ENCODE data around the gene TTC34. TPM values are rescaled to one million over a fixed set of nuclear protein-coding genes. Genes with fewer than 3 reads are reported as not detected.
"Not testable (repeated sequence)": the region's sequence is repeated elsewhere in the genome, so short reads cannot be mapped to it uniquely, and the experiment has no call there.

The TTC34 gene
- total RNA-seq, 4 donors from 2014 or later: 0.84 to 1.2 (median 1.0) TPM

- Histone ChIP-seq H3K4me3 (no peak overlapping the region), H3K27me3 (no peaks in the 10 kb centered on the region), H3K4me1 (no peaks in the 10 kb centered on the region), H3K9me3 (peaks cover 0 to 34% (median 5%) of the 10 kb centered on the region in 4 donors), H3K36me3 (no peaks in the 10 kb centered on the region), H3K27ac (no peak overlapping the region)
- TF ChIP-seq CTCF (IDR thresholded peaks at IDR 0.05) (no peak), EP300 (IDR thresholded peaks at IDR 0.05) (no peak), POLR2A (IDR thresholded peaks at IDR 0.05) (no peak)
- 17% methylated on average over 3 of the region's 3 CpGs; no CpG with 5 or more reads in 1 of the 2 donors for WGBS, 2 donors
- no peak for DNase-seq (ENCODE audit: low spot score in 2 of 2)
These were observed 23.3 kb downstream of the TTC34 start for GRCh38 chr1:2778220-2778592.

- Histone ChIP-seq H3K36me3 (no peaks in the 10 kb centered on the region), H3K9me3 (peaks cover 0 to 31% (median 5%) of the 10 kb centered on the region in 4 donors), H3K27ac (no peak overlapping the region), H3K4me1 (no peaks in the 10 kb centered on the region), H3K27me3 (no peaks in the 10 kb centered on the region), H3K4me3 (no peak overlapping the region)
- WGBS, 2 donors: 40 to 56% methylated on average over 8 to 9 of the region's 12 CpGs
- no peak for TF ChIP-seq EP300 (IDR thresholded peaks at IDR 0.05)
- TF ChIP-seq CTCF (IDR thresholded peaks at IDR 0.05): no peak
- TF ChIP-seq POLR2A (IDR thresholded peaks at IDR 0.05): no peak
- DNase-seq (ENCODE audit: low spot score in 2 of 2): no peak
These were observed 23.9 kb downstream of the TTC34 start for GRCh38 chr1:2777424-2778219.

GRCh38 chr1:2775333-2775732 lies 26.2 kb downstream of the TTC34 start:
- H3K4me3 ChIP-seq; H3K9me3 ChIP-seq; H3K27ac ChIP-seq; H3K36me3 ChIP-seq; H3K27me3 ChIP-seq; DNase-seq (ENCODE audit: low spot score in 2 of 2); H3K4me1 ChIP-seq: not testable (repeated sequence)
- WGBS, 2 donors: 76 to 90% methylated on average over 3 to 4 of the region's 4 CpGs

- H3K9me3 ChIP-seq; H3K36me3 ChIP-seq; DNase-seq (ENCODE audit: low spot score in 2 of 2); H3K27ac ChIP-seq; H3K4me1 ChIP-seq; H3K4me3 ChIP-seq; H3K27me3 ChIP-seq: not testable (repeated sequence)
- WGBS, 2 donors: 71 to 72% methylated on average over 5 to 6 of the region's 8 CpGs
These were observed 33.4 kb downstream of the TTC34 start for GRCh38 chr1:2768052-2768451.

- WGBS, 2 donors: 70 to 78% methylated on average over 7 to 8 of the region's 13 CpGs
- not testable (repeated sequence) for H3K4me1 ChIP-seq; DNase-seq (ENCODE audit: low spot score in 2 of 2); H3K27ac ChIP-seq; H3K4me3 ChIP-seq; H3K9me3 ChIP-seq; H3K27me3 ChIP-seq; H3K36me3 ChIP-seq
These were observed 42.1 kb downstream of the TTC34 start for GRCh38 chr1:2759433-2759832.

GRCh38 chr1:2757519-2757918 lies 44.0 kb downstream of the TTC34 start:
- not testable (repeated sequence) for H3K27ac ChIP-seq; H3K4me3 ChIP-seq; H3K9me3 ChIP-seq; H3K27me3 ChIP-seq; H3K4me1 ChIP-seq; H3K36me3 ChIP-seq; DNase-seq (ENCODE audit: low spot score in 2 of 2)
- 69% methylated on average over 5 of the region's 13 CpGs; no CpG with 5 or more reads in 1 of the 2 donors for WGBS, 2 donors

- 60% methylated on average over 4 of the region's 14 CpGs; no CpG with 5 or more reads in 1 of the 2 donors for WGBS, 2 donors
- H3K4me3 ChIP-seq; H3K27me3 ChIP-seq; H3K36me3 ChIP-seq; DNase-seq (ENCODE audit: low spot score in 2 of 2); H3K4me1 ChIP-seq; H3K27ac ChIP-seq: not testable (repeated sequence)
- H3K9me3 ChIP-seq: peaks cover 0 to 15% (median 0%) of the 10 kb centered on the region in 4 donors
These were observed 46.1 kb downstream of the TTC34 start for GRCh38 chr1:2755426-2755825.

GRCh38 chr1:2754597-2754996 lies 46.9 kb downstream of the TTC34 start:
- not testable (repeated sequence) for H3K4me3 ChIP-seq; H3K27me3 ChIP-seq; H3K4me1 ChIP-seq; H3K36me3 ChIP-seq; DNase-seq (ENCODE audit: low spot score in 2 of 2); H3K27ac ChIP-seq
- 70% methylated on average over 2 of the region's 10 CpGs; no CpG with 5 or more reads in 1 of the 2 donors for WGBS, 2 donors
- H3K9me3 ChIP-seq: peaks cover 0 to 19% (median 0%) of the 10 kb centered on the region in 4 donors

- H3K36me3 ChIP-seq; H3K27ac ChIP-seq; DNase-seq (ENCODE audit: low spot score in 2 of 2); H3K4me1 ChIP-seq; H3K27me3 ChIP-seq; H3K4me3 ChIP-seq: not testable (repeated sequence)
- H3K9me3 ChIP-seq: peaks cover 0 to 19% (median 0%) of the 10 kb centered on the region in 4 donors
- 19 to 20% methylated on average over 7 to 8 of the region's 8 CpGs for WGBS, 2 donors
These were observed 49.0 kb downstream of the TTC34 start for GRCh38 chr1:2752503-2752902.

GRCh38 chr1:2751866-2752265 lies 49.6 kb downstream of the TTC34 start:
- WGBS, 2 donors: 65% methylated on average over 9 of the region's 13 CpGs; no CpG with 5 or more reads in 1 of the 2 donors
- not testable (repeated sequence) for DNase-seq (ENCODE audit: low spot score in 2 of 2); H3K4me1 ChIP-seq

More at GRCh38 chr1:2751866-2752265, 49.6 kb downstream of the TTC34 start:
- peaks cover 0 to 19% (median 0%) of the 10 kb centered on the region in 4 donors for H3K9me3 ChIP-seq
- not testable (repeated sequence) for H3K27ac ChIP-seq, H3K36me3 ChIP-seq, H3K27me3 ChIP-seq, H3K4me3 ChIP-seq
